Measurements from ENCODE around the gene KRTAP8-1.

GRCh38 chr21:30769724-30770431 is 43.2 kb downstream of the KRTAP8-1 start:
- TF ChIP-seq MAX (IDR thresholded peaks at IDR 0.05) (no peak), EGR1 (IDR thresholded peaks at IDR 0.05) (no peak), EP300 (IDR thresholded peaks at IDR 0.05; ENCODE audit: borderline replicate concordance) (no peak), TCF12 (IDR thresholded peaks at IDR 0.05; ENCODE audit: low read depth) (no peak), REST (IDR thresholded peaks at IDR 0.05; ENCODE audit: low read depth) (no peak), USF1 (IDR thresholded peaks at IDR 0.05) (no peak)

Data from Ishikawa (cell line).